Lower lobe of right lung (tissue), 2 donors: ENCODE measurements around the gene HMGCS1. TPM values are rescaled to one million over a fixed set of nuclear protein-coding genes. Genes with fewer than 3 reads are reported as not detected.

Experiments
- ATAC-seq, 2 donors: fragments of 200-7000 bp; cut with Tn5 transposase; one replicate each; pipeline ENCODE4 v1.9.1; 2020 to 2022; ENCODE audit warnings: mild to moderate bottlenecking in 2 of 2, moderate library complexity in 2 of 2
- DNase-seq: peaks from one replicate; pipeline ENCODE4 v3.0.0-alpha.2; 2020
- H3K27ac ChIP-seq: fragments of 200-600 bp; one replicate; pipeline ENCODE4 v1.8.0; 2022
- H3K27me3 ChIP-seq: fragments of 200-600 bp; one replicate; pipeline ENCODE4 v1.8.0; 2022; ENCODE audit warnings: low read depth
- H3K36me3 ChIP-seq: fragments of 200-600 bp; one replicate; pipeline ENCODE4 v1.8.0; 2022; ENCODE audit warnings: mild to moderate bottlenecking
- H3K4me1 ChIP-seq: fragments of 200-600 bp; one replicate; pipeline ENCODE4 v1.8.0; 2022
- H3K4me3 ChIP-seq: fragments of 200-600 bp; one replicate; pipeline ENCODE4 v1.8.0; 2022; ENCODE audit warnings: mild to moderate bottlenecking
- H3K9me3 ChIP-seq: fragments of 200-600 bp; one replicate; pipeline ENCODE4 v1.8.0; 2022
- CTCF ChIP-seq: fragments of 200-600 bp; IDR thresholded peaks from one replicate; pipeline ENCODE4 v1.8.0; 2022; ENCODE audit warnings: antibody characterized with exemption, mild to moderate bottlenecking
- intact Hi-C: fragments of 100-400 bp; cut with DNase I; formaldehyde crosslinking; loops from one replicate; pipeline ENCODE4 v1.11.0; 2022
- total RNA-seq: library from RNA; stranded (reverse); fragmentation: NEBNext Ultra II Directional; extraction: Animal tissue kit (Norgen Biotek cat#: 25700); gene quantifications from one replicate; pipeline ENCODE4 v1.2.1, GENCODE V29; 2021
- donor health status: DM: no; HTN: yes; CAD: no; lungs with severe emphysema.

Gene HMGCS1
- total RNA-seq, 1 donor from 2014 or later: 119 TPM

GRCh38 chr5:43354774-43355173 is 41.6 kb upstream of the HMGCS1 start:
- H3K27ac ChIP-seq: no peak overlapping the region
- no peaks in the 10 kb centered on the region for H3K36me3 ChIP-seq
- no peak overlapping the region for H3K4me3 ChIP-seq
- no peak for TF ChIP-seq CTCF
- ATAC-seq (no peak), DNase-seq (no peak)
- H3K9me3 ChIP-seq: peaks cover 3% of the 10 kb centered on the region
- H3K4me1 ChIP-seq: no peaks in the 10 kb centered on the region
- intact Hi-C loops: no loop called here
- H3K27me3 ChIP-seq: no peaks in the 10 kb centered on the region

GRCh38 chr5:43353668-43354067 is 40.5 kb upstream of the HMGCS1 start:
- Histone ChIP-seq H3K27ac (no peak overlapping the region), H3K27me3 (no peaks in the 10 kb centered on the region), H3K9me3 (no peaks in the 10 kb centered on the region), H3K4me1 (no peaks in the 10 kb centered on the region), H3K4me3 (no peak overlapping the region), H3K36me3 (no peaks in the 10 kb centered on the region)
- DNase-seq (no peak), ATAC-seq (no peak)
- intact Hi-C loops: no loop called here
- TF ChIP-seq CTCF: no peak

- TF ChIP-seq CTCF: no peak
- intact Hi-C loops: no loop called here
- H3K27me3 ChIP-seq: no peaks in the 10 kb centered on the region
- no peak for ATAC-seq
- no peaks in the 10 kb centered on the region for H3K36me3 ChIP-seq
- no peak for DNase-seq
- no peaks in the 10 kb centered on the region for H3K9me3 ChIP-seq
- H3K27ac ChIP-seq: no peak overlapping the region
- no peak overlapping the region for H3K4me3 ChIP-seq
- H3K4me1 ChIP-seq: no peaks in the 10 kb centered on the region
These were observed 39.7 kb upstream of the HMGCS1 start for GRCh38 chr5:43352915-43353314.

- intact Hi-C loops: no loop called here
- no peaks in the 10 kb centered on the region for H3K4me1 ChIP-seq
These were observed 38.9 kb upstream of the HMGCS1 start for GRCh38 chr5:43352131-43352530.

GRCh38 chr5:43348861-43349363 is 35.7 kb upstream of the HMGCS1 start:
- no peak overlapping the region for H3K27ac ChIP-seq
- intact Hi-C loops: no loop called here
- H3K36me3 ChIP-seq: no peaks in the 10 kb centered on the region
- ATAC-seq (no peak), DNase-seq (no peak)
- no peaks in the 10 kb centered on the region for H3K27me3 ChIP-seq
- no peaks in the 10 kb centered on the region for H3K4me1 ChIP-seq
- no peaks in the 10 kb centered on the region for H3K9me3 ChIP-seq
- no peak overlapping the region for H3K4me3 ChIP-seq
- no peak for TF ChIP-seq CTCF

More at GRCh38 chr5:43352131-43352530, 38.9 kb upstream of the HMGCS1 start:
- no peak overlapping the region for H3K27ac ChIP-seq
- no peak overlapping the region for H3K4me3 ChIP-seq
- no peaks in the 10 kb centered on the region for H3K27me3 ChIP-seq
- no peak for TF ChIP-seq CTCF
- H3K9me3 ChIP-seq: no peaks in the 10 kb centered on the region
- H3K36me3 ChIP-seq: no peaks in the 10 kb centered on the region
- DNase-seq (no peak), ATAC-seq (no peak)

GRCh38 chr5:43348207-43348606 is 35.0 kb upstream of the HMGCS1 start:
- Histone ChIP-seq H3K36me3 (no peaks in the 10 kb centered on the region), H3K4me1 (no peaks in the 10 kb centered on the region), H3K9me3 (no peaks in the 10 kb centered on the region), H3K4me3 (no peak overlapping the region), H3K27me3 (no peaks in the 10 kb centered on the region), H3K27ac (no peak overlapping the region)
- no peak for TF ChIP-seq CTCF
- no peak for DNase-seq
- no peak for ATAC-seq
- intact Hi-C loops: no loop called here
